Measurements from ENCODE around the gene HS1BP3. TPM values are rescaled to one million over a fixed set of nuclear protein-coding genes. Genes with fewer than 3 reads are reported as not detected.

Gene HS1BP3, protein sequence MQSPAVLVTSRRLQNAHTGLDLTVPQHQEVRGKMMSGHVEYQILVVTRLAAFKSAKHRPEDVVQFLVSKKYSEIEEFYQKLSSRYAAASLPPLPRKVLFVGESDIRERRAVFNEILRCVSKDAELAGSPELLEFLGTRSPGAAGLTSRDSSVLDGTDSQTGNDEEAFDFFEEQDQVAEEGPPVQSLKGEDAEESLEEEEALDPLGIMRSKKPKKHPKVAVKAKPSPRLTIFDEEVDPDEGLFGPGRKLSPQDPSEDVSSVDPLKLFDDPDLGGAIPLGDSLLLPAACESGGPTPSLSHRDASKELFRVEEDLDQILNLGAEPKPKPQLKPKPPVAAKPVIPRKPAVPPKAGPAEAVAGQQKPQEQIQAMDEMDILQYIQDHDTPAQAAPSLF
- 10 to 100 TPM; 33.0 to 50.1 (median 42.6) TPM for total RNA-seq
- 10 to 100 TPM; 23.7 to 44.2 (median 29.2) TPM for polyA plus RNA-seq
- long read RNA-seq, donor 1, full-length matches to known transcripts, result 13 of 13 reads
- long read RNA-seq, donor 1, partial matches to known transcripts, result 0 of 13 reads
- long read RNA-seq, donor 1, other reads (novel, unspliced or antisense), result 0 of 13 reads
- long read RNA-seq, donor 2, transcript HS1BP3-201 (7 exons, 2,370 nt), result major isoform, 7 of 9 reads
- long read RNA-seq, donor 2, partial matches to known transcripts, result 0 of 9 reads
- long read RNA-seq, donor 2, other reads (novel, unspliced or antisense), result 0 of 9 reads
- long read RNA-seq, donor 3, full-length matches to known transcripts, result 6 of 6 reads
- long read RNA-seq, donor 3, partial matches to known transcripts, result 0 of 6 reads
- long read RNA-seq, donor 3, other reads (novel, unspliced or antisense), result 0 of 6 reads
- long read RNA-seq, donor 4, partial matches to known transcripts, result 4 of 15 reads
- long read RNA-seq, donor 4, other reads (novel, unspliced or antisense), result 7 of 15 reads
- long read RNA-seq, donor 5, full-length matches to known transcripts, result 38 of 58 reads
- long read RNA-seq, donor 5, partial matches to known transcripts, result 6 of 58 reads
- long read RNA-seq, donor 5, other reads (novel, unspliced or antisense), result 14 of 58 reads
- long read RNA-seq, donor 6, full-length matches to known transcripts, result 7 of 13 reads
- long read RNA-seq, donor 6, partial matches to known transcripts, result 2 of 13 reads
- long read RNA-seq, donor 6, other reads (novel, unspliced or antisense), result 4 of 13 reads
- long read RNA-seq, donor 7, partial matches to known transcripts, result 0 of 5 reads
- long read RNA-seq, donor 7, other reads (novel, unspliced or antisense), result 0 of 5 reads
- long read RNA-seq, donor 8, full-length matches to known transcripts, result 17 of 17 reads
- long read RNA-seq, donor 8, partial matches to known transcripts, result 0 of 17 reads
- long read RNA-seq, donor 8, other reads (novel, unspliced or antisense), result 0 of 17 reads
- long read RNA-seq, donor 9, partial matches to known transcripts, result 0 of 4 reads
- long read RNA-seq, donor 9, other reads (novel, unspliced or antisense), result 0 of 4 reads
- long read RNA-seq, donor 10, partial matches to known transcripts, result 0 of 4 reads
- long read RNA-seq, donor 10, other reads (novel, unspliced or antisense), result 0 of 4 reads

DNA sequence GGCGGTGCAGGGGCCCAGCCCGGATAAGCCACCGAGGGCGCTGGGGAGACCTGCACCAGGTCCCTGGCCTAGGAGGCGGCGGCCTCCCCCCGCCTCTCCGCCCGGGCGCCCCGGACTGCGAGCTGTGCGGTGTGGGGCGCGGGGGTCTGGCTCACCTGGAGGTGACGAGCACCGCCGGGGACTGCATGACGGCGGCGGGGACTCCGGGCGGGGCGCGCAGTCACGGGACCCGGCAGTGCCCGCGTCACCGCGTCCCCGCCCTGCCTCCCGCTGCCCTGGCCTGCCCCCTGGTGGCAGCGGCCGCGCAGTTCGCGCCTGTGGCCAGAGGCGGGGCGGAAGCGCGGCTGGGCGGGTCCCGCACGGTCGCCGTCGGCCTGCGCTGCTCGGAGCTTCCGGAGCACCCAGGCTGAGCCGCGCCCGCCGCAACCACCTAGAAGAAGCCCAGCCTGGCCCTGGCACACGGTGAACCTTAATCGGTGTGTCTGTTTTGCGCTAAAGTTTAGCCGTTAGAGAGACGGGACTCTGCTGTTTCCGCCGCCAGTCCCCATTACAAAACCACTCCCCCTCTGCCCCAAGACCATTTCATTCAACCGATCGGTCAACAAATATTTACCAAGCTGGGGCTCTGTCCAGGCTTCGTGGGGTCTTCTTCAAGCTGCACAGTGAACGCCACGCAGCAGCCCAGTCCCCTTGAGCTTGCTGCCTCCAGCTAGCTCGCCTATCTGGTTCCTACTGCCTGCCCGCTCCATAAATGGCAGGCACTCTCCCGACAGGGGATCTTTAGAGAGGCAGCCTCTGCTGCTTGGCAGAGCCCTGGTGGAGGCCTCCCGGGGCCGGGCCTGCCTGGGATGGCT lies at the start of gene HS1BP3:
Gene HS1BP3, minus strand, starts transcription at position 222 of the 854 bp plus-strand sequence. Its CDS starts 35 bp downstream, at position 187.
- intact Hi-C loops (cut with DNase I), result no loop called here
- Histone ChIP-seq H3K9me3 (replicated peaks in 1 of 3) (no peaks in the 10 kb centered on the region), H3K4me1 (replicated peaks in 1 of 2) (peaks cover 12 to 40% of the 10 kb centered on the region in 2 donors), H3K27me3 (no peaks in the 10 kb centered on the region), H3K4me3 (peak within 1 kb of the TSS; percentile 16 to 82 (median 76)), H3K36me3 (replicated peaks in 1 of 2) (no peaks in the 10 kb centered on the region), H3K27ac (peak within 1 kb of the TSS; percentile 30 to 96 (median 93))
- DNase-seq, result peak; percentile 72 to 91 (median 83)
- 1 to 4% (median 1%) methylated on average over 14 to 72 of the region's 72 CpGs for WGBS, 4 donors
- peak; percentile 83 to 87 for TF ChIP-seq POLR2A (IDR thresholded peaks at IDR 0.05)
- TF ChIP-seq, protein P1, sequence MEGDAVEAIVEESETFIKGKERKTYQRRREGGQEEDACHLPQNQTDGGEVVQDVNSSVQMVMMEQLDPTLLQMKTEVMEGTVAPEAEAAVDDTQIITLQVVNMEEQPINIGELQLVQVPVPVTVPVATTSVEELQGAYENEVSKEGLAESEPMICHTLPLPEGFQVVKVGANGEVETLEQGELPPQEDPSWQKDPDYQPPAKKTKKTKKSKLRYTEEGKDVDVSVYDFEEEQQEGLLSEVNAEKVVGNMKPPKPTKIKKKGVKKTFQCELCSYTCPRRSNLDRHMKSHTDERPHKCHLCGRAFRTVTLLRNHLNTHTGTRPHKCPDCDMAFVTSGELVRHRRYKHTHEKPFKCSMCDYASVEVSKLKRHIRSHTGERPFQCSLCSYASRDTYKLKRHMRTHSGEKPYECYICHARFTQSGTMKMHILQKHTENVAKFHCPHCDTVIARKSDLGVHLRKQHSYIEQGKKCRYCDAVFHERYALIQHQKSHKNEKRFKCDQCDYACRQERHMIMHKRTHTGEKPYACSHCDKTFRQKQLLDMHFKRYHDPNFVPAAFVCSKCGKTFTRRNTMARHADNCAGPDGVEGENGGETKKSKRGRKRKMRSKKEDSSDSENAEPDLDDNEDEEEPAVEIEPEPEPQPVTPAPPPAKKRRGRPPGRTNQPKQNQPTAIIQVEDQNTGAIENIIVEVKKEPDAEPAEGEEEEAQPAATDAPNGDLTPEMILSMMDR (IDR thresholded peaks at IDR 0.05), result peak in 5 of 6 experiments; percentile 19 to 100 (median 92)

DNA sequence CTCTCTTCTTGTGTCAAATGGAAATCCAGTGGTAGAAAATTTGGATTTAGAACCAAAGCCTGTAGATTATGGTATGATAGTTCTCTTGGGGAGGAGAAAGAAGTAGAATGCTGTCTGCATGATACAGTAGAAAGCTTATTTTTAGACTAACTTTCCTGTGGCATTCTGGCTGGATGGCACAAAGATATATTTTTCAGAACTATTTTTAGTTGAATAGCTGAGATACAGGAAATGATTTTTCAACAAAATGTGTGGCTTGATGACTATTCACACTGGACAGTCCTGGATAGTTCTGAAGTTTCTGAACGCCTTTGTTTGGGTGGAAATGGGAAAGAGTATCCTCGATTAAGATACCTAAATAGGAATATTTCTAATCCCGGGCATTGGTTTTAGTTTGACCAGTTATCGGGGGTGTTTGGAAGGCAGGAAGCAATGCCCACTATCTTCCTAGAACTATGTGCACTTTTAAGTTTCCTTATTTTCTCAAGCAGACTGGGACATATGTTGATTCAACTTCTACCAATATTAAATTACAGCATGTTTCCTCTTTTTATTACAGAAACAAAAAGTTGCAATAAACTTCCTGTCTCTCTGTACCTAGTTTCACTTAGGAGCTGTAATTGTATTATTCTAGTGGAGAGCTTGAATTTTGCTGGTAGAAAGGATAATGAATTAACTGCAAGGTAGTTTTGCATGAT lies 48.2 kb upstream of the HS1BP3 start:
- 37 to 61% (median 56%) methylated on average over 4 of the region's 4 CpGs for WGBS, 4 donors
- Histone ChIP-seq H3K27me3 (no peaks in the 10 kb centered on the region), H3K36me3 (replicated peaks in 1 of 2) (no peaks in the 10 kb centered on the region), H3K4me1 (replicated peaks in 1 of 2) (peaks cover 0 to 4% of the 10 kb centered on the region in 2 donors), H3K4me3 (no peak overlapping the region), H3K9me3 (replicated peaks in 1 of 3) (no peaks in the 10 kb centered on the region), H3K27ac (peak overlapping the region in 1 of 5 donors; percentile 55)
- intact Hi-C loops (cut with DNase I), result no loop called here
- DNase-seq, result no peak
- no peak for TF ChIP-seq POLR2A (IDR thresholded peaks at IDR 0.05)
- TF ChIP-seq, protein P1 (IDR thresholded peaks at IDR 0.05), result no peak

DNA sequence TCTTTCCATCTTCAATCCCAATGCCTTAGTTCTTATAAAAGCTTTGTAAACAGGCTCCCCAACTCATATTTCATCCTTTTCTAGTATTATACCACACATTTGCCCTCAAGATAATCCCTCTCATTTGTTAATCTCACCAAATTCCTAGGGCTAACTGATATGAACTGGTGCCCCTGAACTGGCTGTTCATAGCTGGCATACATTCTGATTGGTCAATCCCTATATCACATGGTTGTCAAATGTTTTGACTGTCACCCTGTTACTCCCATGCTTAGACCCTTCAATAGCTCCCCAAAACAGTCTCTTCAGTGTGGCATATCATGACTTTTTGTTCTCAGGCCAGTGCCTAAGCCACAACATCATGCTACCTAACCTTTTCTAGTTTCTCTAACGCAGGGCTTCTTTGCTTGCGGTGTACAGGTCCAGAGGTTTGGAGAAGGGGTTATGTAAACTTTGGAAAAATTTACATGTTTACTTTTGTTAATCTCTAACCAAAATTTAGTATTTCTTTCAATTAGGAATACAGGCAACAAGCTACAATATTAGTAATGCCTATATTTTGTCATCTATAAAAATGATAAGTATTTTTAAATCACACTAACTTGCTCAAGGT lies 46.5 kb upstream of the HS1BP3 start:
- H3K36me3 ChIP-seq (replicated peaks in 1 of 2), result no peaks in the 10 kb centered on the region
- no peak for DNase-seq
- WGBS, 4 donors, result 96 to 98% (median 97%) methylated on average over 2 of the region's 2 CpGs
- H3K9me3 ChIP-seq (replicated peaks in 1 of 3), result no peaks in the 10 kb centered on the region
- TF ChIP-seq POLR2A (IDR thresholded peaks at IDR 0.05), result no peak
- TF ChIP-seq, protein P1 (IDR thresholded peaks at IDR 0.05), result no peak
- no peak overlapping the region for H3K27ac ChIP-seq
- H3K27me3 ChIP-seq, result no peaks in the 10 kb centered on the region
- H3K4me3 ChIP-seq, result no peak overlapping the region
- intact Hi-C loops (cut with DNase I), result no loop called here
- peaks cover 0 to 4% of the 10 kb centered on the region in 2 donors for H3K4me1 ChIP-seq (replicated peaks in 1 of 2)
